Measurements from ENCODE around the gene BTN1A1.
"Not testable (repeated sequence)": the region's sequence is repeated elsewhere in the genome, so short reads cannot be mapped to it uniquely, and the experiment has no call there.

BTN1A1 gene

DNA sequence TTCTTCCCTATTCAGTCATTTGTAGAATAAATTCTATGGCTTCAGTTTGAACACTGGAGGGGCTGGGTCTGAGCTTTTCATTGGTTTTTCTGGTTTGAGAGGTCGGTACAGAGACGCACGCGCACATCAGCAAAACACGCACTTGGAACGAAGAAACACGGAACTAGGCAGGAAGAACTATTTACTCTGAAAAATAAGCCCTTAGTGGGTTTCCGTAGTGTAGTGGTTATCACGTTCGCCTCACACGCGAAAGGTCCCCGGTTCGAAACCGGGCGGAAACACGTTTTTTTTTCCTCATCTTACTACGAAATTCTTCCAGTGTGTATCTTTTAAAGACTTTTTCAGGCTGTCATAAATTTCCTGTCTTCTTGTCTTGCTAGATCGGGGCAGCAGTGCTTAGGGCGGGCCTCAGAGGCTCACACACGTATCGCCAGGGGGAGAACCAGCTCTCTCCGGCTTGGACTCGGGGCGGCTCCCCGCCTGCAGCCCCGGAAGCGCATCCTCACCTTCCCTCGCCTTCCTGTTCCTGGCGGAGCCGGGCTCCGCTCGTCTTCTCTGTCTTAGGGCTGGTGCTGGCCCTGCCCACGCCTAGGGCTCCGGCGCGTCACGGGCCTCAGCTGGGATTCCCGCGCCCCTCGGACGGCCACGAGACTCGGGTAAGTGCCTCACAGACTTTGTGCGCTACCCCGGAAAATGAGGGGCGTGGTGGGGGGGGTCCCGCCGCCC, 37.9 kb downstream of the BTN1A1 start, which contains the start of gene HMGN4:
HMGN4 (plus strand) TSS at position 521 of the 726 bp plus-strand sequence. CDS start 6,841 bp downstream, outside the sequence.
- peak; percentile 63 for DNase-seq

DNA sequence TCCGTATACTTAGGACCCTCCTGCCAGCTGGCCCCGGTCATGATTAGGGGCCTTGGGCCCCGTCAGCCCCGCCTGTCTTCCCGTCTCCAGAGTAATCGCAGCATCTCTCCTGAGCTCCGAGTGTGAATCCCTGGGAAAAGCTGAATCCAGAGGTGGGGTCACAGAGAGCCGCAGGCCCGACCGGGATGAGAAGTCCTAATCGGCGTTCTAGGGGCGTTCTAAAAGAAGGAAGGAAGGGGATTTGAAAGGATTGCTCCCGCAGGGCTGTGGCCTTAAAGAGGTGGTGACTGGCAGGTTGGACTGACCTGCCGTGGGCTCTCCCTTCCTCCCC, 38.4 kb downstream of the BTN1A1 start:
- no peak for DNase-seq

DNA sequence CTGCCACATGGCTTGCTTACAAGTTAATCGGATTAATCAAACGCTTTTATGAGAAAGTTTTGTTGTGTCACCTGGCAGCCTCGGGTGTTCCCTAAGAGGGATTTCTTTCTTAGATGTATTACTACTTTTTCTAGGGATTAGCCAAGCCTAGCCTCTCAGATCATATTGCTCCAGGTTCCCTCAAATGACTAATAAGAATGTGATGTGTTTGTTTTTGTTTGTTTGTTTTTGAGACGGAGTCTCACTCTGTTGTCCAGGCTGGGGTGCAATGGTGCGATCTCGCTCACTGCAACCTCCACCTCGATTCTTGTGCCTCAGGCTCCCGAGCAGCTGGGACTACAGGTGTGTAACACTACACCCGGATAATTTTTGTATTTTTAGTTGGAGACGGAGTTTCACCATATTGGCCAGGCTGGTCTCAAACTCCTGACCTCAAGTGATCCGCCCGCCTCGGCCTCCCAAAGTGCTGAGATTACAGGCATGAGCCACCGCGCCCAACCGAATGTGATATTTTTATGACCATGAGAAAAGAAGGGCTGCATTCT, 39.0 kb downstream of the BTN1A1 start:
- DNase-seq, result no peak

DNA sequence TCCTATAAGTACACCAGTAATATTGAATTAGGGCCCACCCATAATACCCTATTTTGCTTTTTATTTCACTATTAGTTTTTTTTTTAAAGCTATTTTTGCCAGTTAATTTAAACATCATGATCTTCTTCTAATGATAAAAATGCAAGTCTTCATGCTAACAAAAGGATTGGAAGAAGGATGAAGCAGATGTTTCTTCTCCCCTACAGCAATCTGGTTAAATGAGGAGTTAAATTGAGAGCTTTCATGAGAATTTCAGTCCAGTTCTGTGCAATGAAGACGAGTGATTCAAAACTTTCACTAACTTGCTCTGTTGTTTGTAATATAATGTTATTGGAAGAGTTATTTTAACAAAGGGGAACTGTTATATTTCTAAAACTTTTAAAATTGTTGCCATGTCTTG, 41.5 kb downstream of the BTN1A1 start:
- DNase-seq, result no peak

GRCh38 chr6:26543953-26544352, 43.9 kb downstream of the BTN1A1 start:
- DNase-seq, result no peak

- DNase-seq, result no peak
These were observed 44.4 kb downstream of the BTN1A1 start for GRCh38 chr6:26544473-26544872.

GRCh38 chr6:26545627-26546026, 45.5 kb downstream of the BTN1A1 start:
- no peak for DNase-seq

DNA sequence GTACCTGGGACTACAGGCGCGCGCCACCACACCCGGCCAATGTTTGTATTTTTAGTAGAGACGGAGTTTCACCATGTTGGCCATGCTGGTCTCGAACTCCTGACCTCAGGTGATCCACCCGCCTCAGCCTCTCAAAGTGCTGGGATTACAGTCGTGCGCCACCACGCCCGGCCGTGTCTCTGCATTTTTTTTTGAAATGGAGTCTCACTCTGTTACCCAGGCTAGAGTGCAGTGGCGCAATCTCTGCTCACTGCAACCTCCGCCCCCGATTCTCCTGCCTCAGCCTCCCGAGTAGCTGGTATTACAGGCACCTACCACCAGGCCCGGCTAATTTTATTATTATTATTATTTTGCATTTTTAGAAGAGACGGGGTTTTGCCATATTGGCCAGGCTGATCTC, 47.3 kb downstream of the BTN1A1 start:
- DNase-seq, result not testable (repeated sequence)

DNA sequence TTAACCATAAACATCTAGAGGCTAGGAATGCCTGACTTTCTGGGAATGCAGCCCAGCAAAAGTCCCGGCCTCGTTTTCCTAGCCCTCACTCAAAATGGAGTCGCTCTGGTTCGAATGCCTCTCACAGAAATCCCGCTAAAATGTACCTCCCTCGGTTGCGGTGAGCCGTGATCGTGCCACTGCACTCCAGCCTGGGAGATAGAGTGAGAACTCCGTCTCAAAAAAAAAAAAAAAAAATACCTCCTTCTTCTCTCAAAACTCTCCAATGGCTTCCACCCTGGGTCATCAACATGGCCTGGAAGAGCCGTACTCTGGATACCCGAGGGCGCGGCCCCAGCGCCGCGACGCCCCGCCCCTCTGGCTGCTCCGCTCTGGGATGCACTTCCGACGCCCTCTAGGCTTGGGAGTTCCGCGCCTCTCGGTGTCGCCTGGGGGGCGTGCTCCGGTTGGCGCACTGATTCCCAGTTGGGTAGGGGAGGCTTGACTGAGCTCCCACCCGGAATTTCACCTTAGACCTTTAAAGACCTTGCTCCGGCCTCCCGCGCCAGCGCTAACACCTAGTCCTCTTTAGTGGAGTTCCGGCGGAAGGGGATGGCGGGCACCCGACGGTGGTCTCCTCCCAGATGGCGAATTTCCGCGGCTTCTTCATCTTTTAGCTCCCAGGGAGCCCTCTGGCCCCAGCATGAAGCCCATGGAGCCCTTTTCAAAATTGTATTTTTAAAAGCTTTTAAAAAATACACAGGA, 50.3 kb downstream of the BTN1A1 start:
- DNase-seq, result no peak

DNA sequence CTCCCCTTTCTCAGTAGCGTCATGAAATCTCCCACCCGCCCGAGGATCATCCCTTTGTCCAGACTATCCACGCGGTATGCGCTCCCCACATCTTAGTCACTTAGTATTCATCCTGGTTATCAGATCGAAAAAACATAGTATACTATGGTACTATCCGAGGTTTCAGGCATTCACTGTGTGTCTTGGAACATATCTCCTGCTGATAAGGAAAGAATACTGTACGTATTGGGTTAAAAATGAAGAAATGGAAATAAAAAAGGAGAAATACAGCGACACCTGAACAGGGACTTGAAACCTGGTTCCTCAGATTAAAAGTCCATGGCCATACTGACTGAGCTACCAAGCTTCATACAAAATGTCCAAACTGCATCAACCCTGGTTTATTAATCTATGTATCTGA, 52.1 kb downstream of the BTN1A1 start:
- no peak for DNase-seq

- no peak for DNase-seq
These were observed 52.6 kb downstream of the BTN1A1 start for GRCh38 chr6:26552640-26553188.

DNA sequence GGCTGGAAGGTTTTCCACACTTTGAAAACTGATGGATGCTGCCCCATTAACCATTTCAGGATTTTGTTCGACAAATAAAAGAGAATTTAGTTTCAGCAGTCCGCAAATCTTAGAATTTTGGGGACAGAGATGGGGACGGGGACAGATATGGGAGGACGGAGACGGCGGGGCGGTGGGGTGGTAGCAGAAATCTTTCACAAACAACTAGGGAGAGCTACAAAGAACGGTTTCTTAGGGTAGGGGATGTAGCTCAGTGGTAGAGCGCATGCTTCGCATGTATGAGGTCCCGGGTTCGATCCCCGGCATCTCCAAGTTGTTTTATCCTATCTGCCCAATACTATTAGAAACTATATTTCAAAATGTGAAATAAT, 53.1 kb downstream of the BTN1A1 start:
- DNase-seq, result no peak

DNA sequence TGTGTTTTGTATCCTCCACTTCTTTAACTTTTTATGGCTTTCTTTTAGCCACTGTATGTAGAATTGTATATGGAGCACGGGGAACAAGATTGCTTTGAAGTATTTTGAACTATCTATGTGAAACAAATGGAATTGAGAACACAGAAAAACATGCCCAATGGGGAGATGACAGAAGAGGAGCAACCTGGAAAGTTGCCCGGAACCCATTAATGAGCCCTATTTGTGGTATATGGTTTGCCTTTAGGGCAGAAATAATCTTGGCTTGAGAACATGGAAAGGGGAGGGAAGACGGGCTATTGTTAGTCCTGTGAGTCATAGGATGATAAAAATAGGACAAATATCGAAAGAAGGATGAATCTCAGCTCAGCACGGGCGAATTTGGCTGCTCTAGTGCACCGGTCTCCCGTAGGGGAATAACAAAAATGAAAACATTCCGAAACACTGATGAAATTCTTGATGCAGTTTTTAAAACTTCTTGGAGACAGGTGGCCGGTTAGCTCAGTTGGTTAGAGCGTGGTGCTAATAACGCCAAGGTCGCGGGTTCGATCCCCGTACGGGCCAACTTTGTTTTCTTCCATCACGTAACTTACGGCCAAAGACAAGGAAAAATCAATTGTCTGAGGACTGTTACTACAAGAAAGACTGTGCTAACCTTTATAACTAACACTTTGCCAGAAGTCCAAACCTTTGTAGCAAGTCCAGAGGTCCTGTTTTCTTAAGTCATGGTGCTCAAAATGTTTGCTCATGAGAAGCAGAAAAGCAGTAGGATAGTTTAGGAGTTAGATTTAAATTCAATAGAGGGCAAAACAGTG, 53.7 kb downstream of the BTN1A1 start:
- no peak for DNase-seq

- no peak for DNase-seq
These were observed 54.3 kb downstream of the BTN1A1 start for GRCh38 chr6:26554447-26554696.

- no peak for DNase-seq
These were observed 54.8 kb downstream of the BTN1A1 start for GRCh38 chr6:26554697-26555504.

- no peak for DNase-seq
These were observed 55.6 kb downstream of the BTN1A1 start for GRCh38 chr6:26555505-26556262.

DNA sequence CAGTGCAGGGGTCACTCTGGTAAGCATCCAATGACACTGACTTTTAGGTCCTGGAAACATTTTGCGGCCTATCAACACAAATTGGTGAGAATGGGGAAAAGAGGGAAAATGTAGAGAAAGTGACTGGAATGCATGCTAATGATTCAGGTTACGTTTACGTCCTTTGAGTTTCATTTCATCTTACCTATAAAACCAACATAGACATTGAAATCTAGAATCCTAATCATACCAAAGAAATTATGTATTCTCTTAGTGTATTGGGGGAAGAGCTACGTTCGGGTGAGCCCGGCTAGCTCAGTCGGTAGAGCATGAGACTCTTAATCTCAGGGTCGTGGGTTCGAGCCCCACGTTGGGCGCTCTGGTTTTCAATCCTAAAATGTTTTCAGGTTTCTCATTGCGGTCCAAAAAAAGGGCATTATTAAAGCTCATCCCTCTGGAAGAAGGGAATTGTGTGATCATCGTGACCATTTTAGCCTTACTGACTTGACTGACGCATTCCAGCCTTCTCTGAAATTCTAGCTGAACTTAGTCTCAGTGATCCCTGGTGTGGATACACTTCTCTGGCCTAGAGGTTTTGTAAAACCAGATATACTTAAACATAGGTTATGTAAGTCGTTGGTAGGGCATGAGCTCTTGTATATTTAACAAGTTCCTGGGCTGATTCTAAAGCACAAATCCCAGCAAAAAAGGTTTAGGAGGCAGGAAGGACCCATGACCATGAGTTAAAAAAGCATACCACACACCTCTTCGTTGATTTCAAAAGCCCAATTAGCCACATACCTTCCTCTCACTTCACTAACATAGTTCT, 56.4 kb downstream of the BTN1A1 start:
- DNase-seq, result no peak
